Posterior vena cava (tissue), 2 donors: ENCODE results near the gene RAB37. TPM values are rescaled to one million over a fixed set of nuclear protein-coding genes. Genes with fewer than 3 reads are reported as not detected.
A peak's percentile ranks its signal among the peaks of the same experiment; 100 is the strongest.

Experiments used
- DNase-seq: peaks from one replicate; pipeline ENCODE4 v3.0.0-alpha.2; 2020; ENCODE audit warnings: low spot score
- intact Hi-C, 2 donors: fragments of 100-400 bp; cut with DNase I; formaldehyde crosslinking; loops; one replicate each; pipeline versions ENCODE4 v1.14.1 to v1.14.2; 2022 to 2023
- total RNA-seq, 2 donors: library from RNA; stranded (reverse); fragmentation: NEBNext Ultra II Directional; extraction: Animal tissue kit (Norgen Biotek cat#: 25700); gene quantifications; one replicate each; pipeline ENCODE4 v1.2.1, GENCODE V29; 2021
- donor health status: DM: yes; HTN: yes; CAD: no.
- donor health status: DM: yes; HTN: yes; CAD: no.

RAB37 gene
- total RNA-seq, 2 donors from 2014 or later: 1.1 to 1.6 TPM

DNA sequence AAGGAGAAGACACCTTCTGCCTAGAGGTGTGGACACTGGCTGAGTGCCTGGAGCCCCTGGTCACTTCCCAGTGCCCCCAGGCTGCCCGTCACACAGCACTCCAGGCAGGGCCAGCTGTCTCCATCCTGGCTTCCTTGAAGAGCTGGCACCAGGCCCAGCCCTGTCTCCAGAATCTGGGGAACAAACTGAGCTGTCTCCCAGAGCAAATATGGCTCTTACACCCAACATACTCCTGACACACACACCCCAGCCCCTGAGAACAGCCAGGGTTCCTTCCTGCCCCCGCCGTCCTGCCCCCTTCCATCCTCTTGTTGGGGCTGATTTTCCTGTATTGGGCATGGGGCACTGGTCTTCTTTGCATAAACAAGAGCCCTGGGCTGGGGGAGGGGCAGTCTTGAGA, 20.4 kb downstream of the RAB37 start:
- no peak for DNase-seq
- intact Hi-C loops: no loop called here

DNA sequence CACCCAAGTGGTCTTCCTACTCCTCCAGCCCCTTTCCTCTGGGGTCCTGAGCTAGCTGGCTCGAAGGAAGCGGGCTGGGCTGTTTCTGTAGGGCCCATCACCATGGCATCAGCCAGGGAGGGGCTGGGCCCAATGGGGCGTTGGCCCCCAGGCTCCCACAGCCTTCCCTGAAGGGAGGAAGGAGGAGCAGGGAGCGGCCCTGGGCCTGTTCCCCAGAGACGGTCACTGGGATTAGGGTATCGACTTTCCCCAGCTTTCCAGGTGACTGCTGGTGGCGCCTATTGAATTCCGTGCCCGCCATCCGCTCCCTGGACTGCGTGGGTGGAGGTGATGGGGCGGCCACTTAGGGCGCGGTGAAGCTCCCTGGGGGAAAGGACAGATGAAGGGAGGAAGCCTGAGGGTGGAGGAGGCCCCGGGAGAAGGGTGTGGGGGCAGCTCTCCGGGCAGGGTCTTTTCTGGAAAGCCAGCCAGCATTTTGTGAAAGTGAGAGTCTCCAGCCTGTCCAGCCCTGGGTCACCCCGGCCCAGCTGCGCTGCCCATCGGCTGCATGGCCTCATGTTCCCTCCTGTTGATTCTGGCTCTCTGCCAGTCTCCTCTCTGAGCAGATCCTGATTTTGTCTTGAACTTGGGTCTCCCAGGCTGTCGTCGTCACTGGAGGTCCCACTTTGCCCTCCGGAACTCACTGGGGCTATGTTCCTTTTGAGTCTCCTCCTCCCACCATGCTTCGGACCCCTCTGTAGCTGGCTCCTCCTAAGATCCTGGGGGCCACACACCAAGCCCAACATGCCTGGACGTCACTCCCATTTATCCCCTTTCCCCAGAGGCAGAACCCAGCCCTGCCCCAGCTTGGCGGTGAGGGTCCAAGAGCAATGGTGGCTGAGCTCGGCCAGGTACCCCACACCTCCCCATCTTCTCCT, 21.1 kb downstream of the RAB37 start:
- DNase-seq: no peak
- intact Hi-C loops: no loop called here

- intact Hi-C loops: no loop called here
These were observed 21.8 kb downstream of the RAB37 start for GRCh38 chr17:74758848-74759168.

GRCh38 chr17:74759243-74759801, 22.3 kb downstream of the RAB37 start:
- intact Hi-C loops: no loop called here
- no peak for DNase-seq

More at GRCh38 chr17:74758848-74759168, 21.8 kb downstream of the RAB37 start:
- no peak for DNase-seq

DNA sequence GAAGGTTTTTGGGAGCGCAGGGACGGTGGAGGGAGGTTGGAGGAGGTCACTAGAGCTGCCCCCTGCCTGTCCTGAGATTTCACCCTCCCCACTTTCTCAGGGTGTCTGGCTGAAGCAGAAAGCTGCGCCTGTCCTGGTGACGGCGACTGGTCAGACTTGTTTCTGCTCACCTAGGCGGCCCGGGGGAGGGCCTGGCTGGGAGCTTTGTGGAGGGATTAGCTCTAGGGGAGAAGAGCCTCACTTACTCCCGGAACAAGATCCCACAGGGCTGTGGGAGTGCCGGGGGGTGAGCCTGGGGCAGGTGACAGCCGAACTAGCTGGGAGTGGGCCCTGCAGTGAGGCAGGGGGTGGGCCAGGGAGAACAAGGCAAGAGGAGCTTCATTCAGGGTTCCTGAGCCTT, 22.9 kb downstream of the RAB37 start:
- intact Hi-C loops: no loop called here
- no peak for DNase-seq

DNA sequence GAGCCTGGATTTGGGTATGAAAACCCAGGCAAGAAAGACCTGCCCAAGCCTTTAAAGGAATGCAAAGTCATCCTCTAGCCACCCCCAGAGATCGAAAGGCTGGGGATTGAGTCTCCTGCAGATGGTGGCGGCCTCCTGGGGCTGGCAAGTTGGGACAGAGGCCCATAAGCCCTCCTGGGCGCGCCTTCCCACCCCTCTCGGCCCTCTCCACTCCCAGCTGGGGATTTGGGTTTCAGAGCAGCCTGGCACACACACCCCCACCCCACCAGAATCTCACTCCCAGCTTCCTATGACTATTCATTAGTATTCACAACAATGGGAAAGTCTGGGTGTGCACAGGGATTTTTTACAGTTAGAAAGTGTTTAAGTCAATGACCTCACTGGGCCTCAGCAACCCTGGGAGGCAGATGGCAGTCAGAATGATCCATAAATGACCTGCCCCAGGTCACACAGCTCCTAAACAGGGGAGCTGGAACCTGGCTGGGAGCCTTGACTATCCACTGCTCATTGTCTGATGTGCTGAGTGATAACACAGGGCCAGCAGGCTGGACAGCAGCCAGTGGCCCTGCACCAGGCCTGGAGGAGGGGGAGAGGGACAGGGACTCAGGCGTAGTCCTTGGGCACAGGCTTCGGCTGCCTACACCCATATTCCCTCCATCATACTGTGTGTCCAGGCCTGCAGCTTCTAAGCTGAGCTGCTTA, 23.5 kb downstream of the RAB37 start:
- DNase-seq: no peak
- intact Hi-C loops: no loop called here

DNA sequence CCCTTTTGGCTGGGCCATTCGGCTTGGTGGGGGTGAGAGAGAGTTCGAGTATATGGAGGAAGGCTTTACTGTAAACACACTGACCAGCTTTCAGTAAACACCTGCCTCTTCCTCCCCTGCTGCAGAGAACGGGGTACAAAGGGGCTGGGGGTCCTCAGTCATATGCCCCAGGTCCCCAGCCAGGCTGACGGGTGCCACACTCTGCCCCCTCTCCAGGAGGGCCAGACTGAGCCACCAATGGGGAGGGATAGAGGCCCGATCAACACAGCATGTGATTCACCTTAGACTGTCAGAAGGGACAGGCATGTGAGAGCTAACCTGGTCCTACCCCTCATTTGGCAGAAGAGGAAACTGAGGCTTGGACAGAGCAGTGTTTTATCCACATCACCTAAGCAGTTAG, 24.4 kb downstream of the RAB37 start:
- DNase-seq: no peak
- intact Hi-C loops: no loop called here

DNA sequence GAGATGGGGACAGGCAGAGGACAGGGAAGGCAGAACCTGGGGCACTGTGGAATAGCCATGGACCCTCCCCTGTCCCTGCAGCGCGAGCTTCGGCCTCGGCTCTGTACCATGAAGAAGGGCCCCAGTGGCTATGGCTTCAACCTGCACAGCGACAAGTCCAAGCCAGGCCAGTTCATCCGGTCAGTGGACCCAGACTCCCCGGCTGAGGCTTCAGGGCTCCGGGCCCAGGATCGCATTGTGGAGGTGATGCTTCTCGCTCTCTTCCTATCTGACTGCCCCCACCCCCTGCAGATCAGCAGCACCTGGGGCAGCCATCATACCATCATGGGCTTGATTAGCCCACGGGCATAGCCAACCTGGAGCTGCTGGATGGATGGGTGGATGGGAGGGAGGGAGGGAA, 24.9 kb downstream of the RAB37 start:
- intact Hi-C loops: no loop called here
- DNase-seq: no peak

DNA sequence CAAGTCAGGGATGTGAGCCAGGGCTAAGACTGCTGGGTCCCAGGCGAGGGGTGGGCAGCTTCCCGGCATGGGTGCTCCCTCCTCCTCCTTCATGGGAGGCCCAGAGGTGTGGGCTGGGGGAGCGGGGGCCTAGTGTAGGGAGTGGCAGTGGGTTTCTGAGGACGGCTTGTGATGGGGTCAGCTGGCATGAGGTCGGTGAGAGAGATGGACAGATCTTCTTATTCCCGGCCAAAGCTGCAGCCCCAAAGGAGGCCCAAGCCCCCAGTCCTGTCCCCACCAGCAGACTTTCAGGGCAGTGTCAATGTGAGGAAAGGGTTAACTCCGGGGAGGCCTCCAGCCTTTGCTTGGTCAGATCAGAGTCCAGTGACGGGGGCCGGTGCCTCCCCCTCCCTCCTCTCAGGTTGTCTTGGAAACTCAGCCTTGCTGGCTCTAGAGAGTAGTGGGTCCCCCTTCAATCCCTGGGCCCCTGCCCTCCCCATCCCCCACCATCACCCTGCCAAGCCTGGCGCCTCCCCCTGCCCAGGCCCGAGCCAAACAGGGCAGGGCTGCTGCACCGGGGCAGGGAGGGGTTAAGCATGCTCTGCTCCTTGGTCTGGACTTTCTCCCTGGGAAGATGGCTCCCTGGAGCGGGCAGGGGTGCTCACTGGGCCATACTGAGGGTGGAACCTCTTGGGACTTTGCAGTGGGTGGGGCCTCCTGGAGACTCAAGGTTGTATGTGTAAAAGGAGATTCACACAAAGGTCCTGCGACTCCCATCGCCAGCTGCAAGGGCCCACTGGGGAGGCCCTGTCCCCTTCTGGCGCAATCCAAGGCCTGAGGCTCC, 26.7 kb downstream of the RAB37 start:
- no peak for DNase-seq
- intact Hi-C loops: no loop called here

GRCh38 chr17:74764751-74765286, 27.8 kb downstream of the RAB37 start:
- no peak for DNase-seq
- intact Hi-C loops: no loop called here

DNA sequence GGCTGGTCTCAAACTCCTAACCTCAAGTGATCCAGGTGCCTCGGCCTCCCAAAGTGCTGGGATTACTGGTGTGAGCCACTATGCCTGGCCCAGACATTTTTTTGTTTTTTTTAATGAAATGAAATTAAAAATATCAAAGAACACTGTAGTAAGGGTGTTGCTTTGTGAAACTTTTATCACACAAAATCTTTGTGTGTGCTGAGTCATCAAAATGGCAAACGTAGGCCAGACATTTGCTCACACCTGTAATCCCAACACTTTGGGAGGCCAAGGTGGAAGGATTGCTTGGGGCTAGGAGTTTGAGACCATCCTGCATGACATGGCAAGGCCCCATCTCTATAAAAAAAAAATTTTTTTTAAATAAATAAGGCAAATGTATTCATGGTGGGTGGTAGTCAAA, 29.4 kb downstream of the RAB37 start:
- no peak for DNase-seq
- intact Hi-C loops: no loop called here

DNA sequence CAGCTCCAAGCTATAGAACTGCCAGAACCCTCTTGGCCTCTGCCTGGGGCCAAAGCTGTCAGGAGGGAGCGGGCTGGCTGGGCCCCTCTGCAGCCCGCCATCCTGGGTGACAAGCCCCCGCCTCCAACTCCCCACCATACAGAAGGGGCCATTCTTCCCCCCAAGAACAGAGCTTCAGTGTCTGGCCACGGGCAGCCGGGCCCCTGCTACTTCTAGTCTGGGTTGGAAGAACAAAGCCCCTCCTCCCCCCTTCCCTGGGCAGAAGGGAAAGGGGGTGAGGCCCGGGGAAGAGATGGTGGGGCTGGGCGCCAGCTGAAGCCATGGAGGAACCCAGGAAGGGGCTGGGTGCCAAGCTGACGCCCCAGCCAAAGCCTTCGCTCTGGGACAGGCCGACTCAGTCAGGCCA, 30.1 kb downstream of the RAB37 start:
- intact Hi-C loops: no loop called here
- no peak for DNase-seq

- intact Hi-C loops: no loop called here
- no peak for DNase-seq
These were observed 31.2 kb downstream of the RAB37 start for GRCh38 chr17:74768069-74768762.

DNA sequence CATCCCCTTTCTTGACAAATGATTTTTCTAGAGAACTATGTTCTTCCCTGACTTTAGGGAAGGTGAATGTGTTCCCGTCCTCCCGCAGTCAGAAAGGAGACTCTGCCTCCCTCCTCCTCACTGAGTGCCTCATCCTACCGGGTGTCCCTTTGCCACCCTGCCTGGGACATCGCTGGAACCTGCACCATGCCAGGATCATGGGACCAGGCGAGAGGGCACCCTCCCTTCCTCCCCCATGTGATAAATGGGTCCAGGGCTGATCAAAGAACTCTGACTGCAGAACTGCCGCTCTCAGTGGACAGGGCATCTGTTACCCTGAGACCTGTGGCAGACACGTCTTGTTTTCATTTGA, 31.7 kb downstream of the RAB37 start:
- intact Hi-C loops: no loop called here
- DNase-seq: no peak

DNA sequence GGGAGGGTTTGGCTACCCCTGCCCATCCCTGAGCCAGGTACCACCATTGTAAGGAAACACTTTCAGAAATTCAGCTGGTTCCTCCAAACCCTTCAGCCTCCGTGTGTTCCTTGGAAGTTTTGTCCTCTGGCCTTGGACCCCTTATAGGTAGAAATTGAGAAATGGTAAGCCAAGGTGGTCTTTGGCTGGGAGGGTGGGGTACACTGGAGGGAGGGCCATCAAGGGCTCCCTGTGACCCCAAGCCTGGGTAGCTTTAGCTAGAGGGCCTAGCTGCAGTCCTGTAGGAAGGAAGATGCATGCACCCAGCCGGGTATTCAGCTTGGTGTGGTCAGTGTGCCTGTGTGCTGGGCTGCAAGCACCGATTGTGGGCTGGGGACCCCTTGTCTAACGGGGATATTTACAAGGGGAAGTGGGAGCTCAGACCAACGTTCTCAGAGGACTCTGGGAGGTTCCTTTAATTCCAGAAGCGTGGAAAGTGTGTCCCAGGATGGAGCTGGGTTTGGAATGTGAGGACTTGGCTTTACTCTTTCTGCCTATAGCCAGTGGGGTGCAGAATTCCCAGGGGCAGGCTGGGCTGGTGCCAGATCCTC, 32.3 kb downstream of the RAB37 start:
- intact Hi-C loops: no loop called here
- no peak for DNase-seq

DNA sequence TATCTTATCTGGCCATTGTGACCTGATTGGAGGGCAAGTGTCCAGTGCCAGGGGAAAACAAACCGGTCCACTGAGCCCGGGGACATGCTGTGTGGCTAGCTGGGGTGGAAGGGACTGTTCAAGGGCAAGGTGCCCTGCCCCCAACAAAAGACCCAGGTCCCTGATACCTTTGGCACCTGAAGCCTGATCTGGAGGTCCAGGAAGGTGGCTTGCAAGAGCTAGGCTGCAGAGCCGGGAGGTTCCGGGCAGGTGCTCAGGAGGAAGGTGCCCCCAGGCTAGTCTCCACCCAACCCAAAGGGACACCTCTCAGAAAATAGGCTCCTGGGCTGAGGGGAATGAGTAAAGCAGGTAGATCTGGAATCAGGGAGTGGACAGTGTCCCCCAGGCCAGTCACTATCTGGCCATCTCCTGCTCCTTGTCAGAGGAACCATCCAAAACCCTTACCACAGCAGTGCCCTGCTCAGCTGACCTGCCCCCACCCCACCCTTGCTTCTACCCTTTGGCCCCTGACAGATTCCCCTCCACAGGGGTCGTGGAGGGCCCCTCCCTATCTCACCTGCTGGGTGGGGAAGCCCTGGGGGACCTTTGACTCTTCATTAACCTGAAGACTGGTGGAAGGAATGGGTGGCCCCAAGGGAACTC, 32.9 kb downstream of the RAB37 start:
- intact Hi-C loops: loop anchor here in 1 of 2 donors (10.0 kb wide), 1 partner anchor 1675 kb away; the partner anchor contains the start of gene SLC39A11
- DNase-seq: no peak

DNA sequence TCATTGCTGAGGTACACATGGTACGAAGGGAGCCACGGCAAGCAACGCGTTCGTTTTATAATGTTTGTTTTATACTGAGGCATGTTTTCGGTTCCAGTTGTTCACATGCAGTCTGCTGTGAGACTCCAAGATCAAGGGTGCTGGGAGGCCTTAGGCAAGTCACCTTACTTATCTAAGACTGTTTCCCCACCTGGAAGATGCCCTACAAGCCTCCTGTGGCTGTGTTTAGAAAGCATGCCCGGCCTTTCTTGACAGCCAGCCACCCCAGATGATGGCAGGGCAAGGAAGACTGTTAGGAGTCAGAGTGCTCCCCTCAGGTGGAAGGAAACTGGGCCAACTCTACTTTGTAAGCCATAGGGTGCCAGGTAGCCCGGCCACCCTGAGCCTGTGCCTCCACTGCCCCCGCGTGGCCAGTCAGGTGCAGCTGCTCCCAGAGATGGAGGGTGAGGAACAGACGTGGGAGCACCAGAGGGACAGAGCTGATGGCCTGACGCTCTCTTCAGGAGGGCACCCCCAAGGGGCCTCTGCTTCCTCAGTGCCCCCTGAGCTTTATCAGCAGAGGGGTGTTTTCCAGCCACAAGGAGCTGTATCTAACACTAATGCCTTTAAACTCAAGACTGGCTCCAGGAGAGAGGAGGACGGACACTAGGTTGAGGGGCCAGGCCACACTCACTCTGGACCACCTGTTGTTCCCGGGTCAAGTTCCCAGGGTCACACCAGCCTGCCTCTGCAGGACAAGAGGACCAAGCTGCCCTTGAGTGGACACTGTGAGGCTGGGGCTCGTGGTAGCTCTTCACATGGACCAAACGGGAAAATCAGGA, 33.7 kb downstream of the RAB37 start:
- intact Hi-C loops: loop anchor here in 1 of 2 donors (10.0 kb wide), 1 partner anchor 1676 kb away; the partner anchor contains the start of gene SLC39A11
- DNase-seq: peak; percentile 87
